Small intestine (tissue), 4 donors: Measurements from ENCODE around the gene ZFPM1. TPM values are rescaled to one million over a fixed set of nuclear protein-coding genes. Genes with fewer than 3 reads are reported as not detected.

Experiments used
- polyA plus RNA-seq, 4 donors: library from polyadenylated mRNA; stranded (reverse) in 3 of 4; unstranded in 1 of 4; fragments of 200-250 nt in 3 of 4; fragments of 120-200 nt in 1 of 4; gene quantifications; one replicate each; pipeline versions ENCODE4 v1.2.1 to v1.2.3, GENCODE V29; 2013
- donor health status: healthy with polysubstance abuse.
- donor health status: Bipolar disorder and iron deficiency.
- donor health status: healthy.

ZFPM1 gene
- polyA plus RNA-seq, 4 donors: 8.1 to 26.6 (median 12.0) TPM

Other genes with a start within 250 kb of the ZFPM1 start
- gene ZNF469, start 70.3 kb upstream of the ZFPM1 start, polyA plus RNA-seq: under 1 TPM in 3 of 4 donors, not detected in 1; under 0.01 to 0.64 (median 0.30) TPM
- 10 to 100 TPM; 19.7 to 31.9 (median 28.2) TPM for gene ZC3H18, start 117.1 kb downstream of the ZFPM1 start, polyA plus RNA-seq
- under 1 TPM in 1 of 4 donors, not detected in 3; 0.19 TPM for gene IL17C, start 185.3 kb downstream of the ZFPM1 start, polyA plus RNA-seq
- gene CYBA, start 197.8 kb downstream of the ZFPM1 start, polyA plus RNA-seq: 100 to 1,000 TPM in 3 of 4 donors, 10 to 100 TPM in 1; 61.1 to 320 (median 175) TPM
- 100 to 1,000 TPM in 1 of 4 donors, 10 to 100 TPM in 3; 28.4 to 115 (median 34.9) TPM for gene MVD, start 209.8 kb downstream of the ZFPM1 start, polyA plus RNA-seq
- 1 to 10 TPM in 2 of 4 donors, under 1 TPM in 2; 0.45 to 3.2 (median 0.86) TPM for gene SNAI3, start 233.2 kb downstream of the ZFPM1 start, polyA plus RNA-seq